Measurements from ENCODE around the gene SMCO1.
"Not testable (repeated sequence)": the region's sequence is repeated elsewhere in the genome, so short reads cannot be mapped to it uniquely, and the experiment has no call there.

SMCO1 gene

GRCh38 chr3:196496183-196496582 is 19.0 kb downstream of the SMCO1 start:
- Histone ChIP-seq H3K9me3 (ENCODE audit: control insufficient read depth, insufficient read depth, low read length) (no peaks in the 10 kb centered on the region), H3K36me3 (ENCODE audit: insufficient read depth, low read length) (no peaks in the 10 kb centered on the region; the same call in 1 of the 2 replicates), H3K9ac (ENCODE audit: low read depth, low read length) (no peak overlapping the region), H3K4me1 (ENCODE audit: insufficient read depth, low read length) (peaks cover 9% of the 10 kb centered on the region; the same call in 1 of the 2 replicates)

- H3K36me3 ChIP-seq (ENCODE audit: insufficient read depth, low read length): no peaks in the 10 kb centered on the region; the same call in 1 of the 2 replicates
- H3K9ac ChIP-seq (ENCODE audit: low read depth, low read length): no peak overlapping the region
- H3K4me1 ChIP-seq (ENCODE audit: insufficient read depth, low read length): no peaks in the 10 kb centered on the region
- no peaks in the 10 kb centered on the region for H3K9me3 ChIP-seq (ENCODE audit: control insufficient read depth, insufficient read depth, low read length)
Measured at GRCh38 chr3:196493292-196493691, 21.9 kb downstream of the SMCO1 start.

DNA sequence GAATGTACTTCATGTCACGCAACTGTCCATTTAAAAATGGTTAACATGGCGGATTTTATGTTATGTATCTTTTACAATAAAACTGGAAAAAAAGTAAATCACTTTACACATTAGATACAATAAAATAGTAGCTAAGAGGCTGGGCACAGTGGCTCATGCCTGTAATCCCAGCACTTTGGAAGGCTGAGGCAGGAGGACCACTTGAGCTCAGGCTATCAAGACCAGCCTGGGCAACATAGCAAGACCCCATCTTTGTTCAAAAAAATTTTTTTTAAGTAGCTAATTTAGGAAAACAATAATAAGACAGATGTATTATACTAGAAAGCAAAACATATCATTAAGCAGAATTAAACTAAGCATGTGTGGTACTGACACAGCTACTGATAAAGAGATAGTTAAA is 23.1 kb downstream of the SMCO1 start:
- H3K4me1 ChIP-seq (ENCODE audit: insufficient read depth, low read length): no peaks in the 10 kb centered on the region
- H3K9me3 ChIP-seq (ENCODE audit: control insufficient read depth, insufficient read depth, low read length): 0 out of 2 replicates have a peak, but pooled peaks cover 3% of the 10 kb centered on the region
- no peak overlapping the region for H3K9ac ChIP-seq (ENCODE audit: low read depth, low read length)
- H3K36me3 ChIP-seq (ENCODE audit: insufficient read depth, low read length): peaks cover 5% of the 10 kb centered on the region; the same call in 1 of the 2 replicates

DNA sequence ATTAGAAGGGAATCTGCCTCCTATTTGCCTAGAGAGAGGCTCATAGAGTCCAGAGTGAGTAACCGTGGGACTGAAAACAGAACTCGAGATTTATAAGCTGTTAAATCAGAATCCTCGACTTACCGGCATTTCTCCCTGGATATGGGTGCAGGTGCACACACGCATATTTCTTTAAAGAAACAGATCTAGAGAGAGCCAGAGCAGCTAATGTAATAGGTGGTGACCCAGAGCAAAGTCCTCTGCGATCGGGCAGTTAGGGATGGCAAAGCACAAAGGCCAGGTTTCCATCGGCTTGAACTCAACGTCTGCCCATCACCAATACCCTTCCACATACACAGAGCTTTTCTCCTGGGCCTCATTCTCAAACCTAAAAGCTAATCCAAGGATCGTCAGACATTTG is 25.4 kb downstream of the SMCO1 start:
- H3K4me1 ChIP-seq (ENCODE audit: insufficient read depth, low read length): no peaks in the 10 kb centered on the region
- peaks cover 4% of the 10 kb centered on the region; the same call in 1 of the 2 replicates for H3K9me3 ChIP-seq (ENCODE audit: control insufficient read depth, insufficient read depth, low read length)
- no peak overlapping the region for H3K9ac ChIP-seq (ENCODE audit: low read depth, low read length)
- H3K36me3 ChIP-seq (ENCODE audit: insufficient read depth, low read length): peaks cover 14% of the 10 kb centered on the region

- Histone ChIP-seq H3K36me3 (ENCODE audit: insufficient read depth, low read length) (peaks cover 27% of the 10 kb centered on the region), H3K9ac (ENCODE audit: low read depth, low read length) (no peak overlapping the region)
Measured at GRCh38 chr3:196486263-196486662, 28.9 kb downstream of the SMCO1 start.

DNA sequence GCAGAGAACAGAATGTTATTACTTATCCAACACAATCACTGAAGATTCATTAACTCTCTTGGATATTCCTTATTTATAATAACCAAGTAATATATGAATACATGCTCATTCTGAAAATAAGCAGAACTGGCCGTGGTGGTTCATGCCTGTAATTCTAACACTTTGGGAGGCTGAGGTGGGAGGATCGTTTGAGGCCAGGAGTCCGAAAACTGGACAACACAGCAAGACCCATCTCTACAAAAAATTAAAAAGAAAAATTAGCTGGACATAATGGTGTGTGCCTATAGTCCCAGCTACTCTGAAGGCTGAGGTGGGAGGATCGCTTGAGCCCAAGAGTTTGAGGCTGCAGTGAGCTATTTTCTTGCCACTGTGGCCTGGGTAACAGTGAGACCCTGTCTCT is 37.5 kb downstream of the SMCO1 start:
- Histone ChIP-seq H3K9ac (ENCODE audit: low read depth, low read length) (no peak overlapping the region), H3K36me3 (ENCODE audit: insufficient read depth, low read length) (peaks cover 14% of the 10 kb centered on the region), H3K9me3 (ENCODE audit: control insufficient read depth, insufficient read depth, low read length) (no peaks in the 10 kb centered on the region), H3K4me1 (ENCODE audit: insufficient read depth, low read length) (no peaks in the 10 kb centered on the region)

More at GRCh38 chr3:196486263-196486662, 28.9 kb downstream of the SMCO1 start:
- Histone ChIP-seq H3K4me1 (ENCODE audit: insufficient read depth, low read length) (no peaks in the 10 kb centered on the region), H3K9me3 (ENCODE audit: control insufficient read depth, insufficient read depth, low read length) (peaks cover 4% of the 10 kb centered on the region; the same call in 1 of the 2 replicates)

DNA sequence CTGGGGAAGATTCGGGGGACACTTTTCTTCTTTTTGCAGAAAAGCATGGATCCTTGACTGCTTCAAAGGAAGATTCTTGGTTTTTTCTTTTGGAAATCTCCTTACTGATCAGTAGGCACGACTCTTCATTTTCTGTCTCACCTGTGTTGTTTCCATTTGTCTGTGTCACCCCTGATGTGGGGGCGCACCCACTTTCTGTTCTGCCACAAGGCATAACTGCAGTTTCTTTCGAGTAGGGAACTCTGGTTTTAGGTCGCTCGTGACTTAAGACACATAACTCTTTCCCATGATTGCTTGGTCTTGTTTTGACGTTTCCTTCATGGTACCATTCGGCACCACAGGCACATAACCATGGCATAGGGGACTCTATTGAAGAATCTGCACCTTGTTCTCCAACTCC is 42.9 kb downstream of the SMCO1 start:
- H3K4me1 ChIP-seq (ENCODE audit: insufficient read depth, low read length): no peaks in the 10 kb centered on the region
- H3K9me3 ChIP-seq (ENCODE audit: control insufficient read depth, insufficient read depth, low read length): no peaks in the 10 kb centered on the region
- H3K36me3 ChIP-seq (ENCODE audit: insufficient read depth, low read length): peaks cover 21% of the 10 kb centered on the region
- no peak overlapping the region for H3K9ac ChIP-seq (ENCODE audit: low read depth, low read length)

DNA sequence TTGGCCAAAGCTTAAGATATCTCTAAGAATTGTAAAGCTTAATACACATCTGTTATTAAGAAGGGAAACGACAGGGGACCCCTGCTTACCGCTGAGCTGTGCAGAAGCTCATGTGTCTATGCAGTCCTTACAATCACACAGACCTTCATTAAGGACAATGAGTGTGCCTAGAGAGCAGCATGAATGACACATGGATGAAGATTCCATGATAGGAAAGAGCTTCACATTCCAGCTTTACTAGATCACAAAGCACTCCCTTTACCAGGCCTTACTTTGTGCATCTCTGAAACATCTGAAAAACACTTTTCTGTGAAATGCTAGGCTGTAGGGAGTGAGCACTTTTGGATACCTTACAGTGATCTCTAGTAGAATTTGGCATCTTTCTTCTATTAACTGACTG is 43.6 kb downstream of the SMCO1 start:
- no peaks in the 10 kb centered on the region for H3K4me1 ChIP-seq (ENCODE audit: insufficient read depth, low read length)
- H3K9ac ChIP-seq (ENCODE audit: low read depth, low read length): no peak overlapping the region
- no peaks in the 10 kb centered on the region for H3K9me3 ChIP-seq (ENCODE audit: control insufficient read depth, insufficient read depth, low read length)
- peaks cover 21% of the 10 kb centered on the region for H3K36me3 ChIP-seq (ENCODE audit: insufficient read depth, low read length)

DNA sequence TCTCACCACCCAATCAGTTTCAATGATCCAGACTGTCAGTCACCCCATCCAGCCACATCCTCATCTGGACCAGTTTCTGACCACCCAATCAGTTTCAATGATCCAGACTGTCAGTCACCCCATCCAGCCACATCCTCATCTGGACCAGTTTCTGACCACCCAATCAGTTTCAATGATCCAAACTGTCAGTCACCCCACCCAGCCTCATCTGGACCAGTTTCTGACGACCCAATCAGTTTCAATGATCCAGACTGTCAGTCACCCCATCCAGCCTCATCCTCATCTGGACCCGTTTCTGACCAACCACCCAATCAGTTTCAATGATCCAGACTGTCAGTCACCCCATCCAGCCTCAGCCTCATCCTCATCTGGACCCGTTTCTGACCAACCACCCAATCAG is 45.0 kb downstream of the SMCO1 start:
- peaks cover 19% of the 10 kb centered on the region for H3K36me3 ChIP-seq (ENCODE audit: insufficient read depth, low read length)
- not testable (repeated sequence) for H3K9me3 ChIP-seq (ENCODE audit: control insufficient read depth, insufficient read depth, low read length); H3K9ac ChIP-seq (ENCODE audit: low read depth, low read length); H3K4me1 ChIP-seq (ENCODE audit: insufficient read depth, low read length)

- H3K4me1 ChIP-seq (ENCODE audit: insufficient read depth, low read length): no peaks in the 10 kb centered on the region
- no peaks in the 10 kb centered on the region for H3K9me3 ChIP-seq (ENCODE audit: control insufficient read depth, insufficient read depth, low read length)
- H3K36me3 ChIP-seq (ENCODE audit: insufficient read depth, low read length): no peaks in the 10 kb centered on the region
- H3K9ac ChIP-seq (ENCODE audit: low read depth, low read length): no peak overlapping the region
Measured at GRCh38 chr3:196463804-196464203, 51.3 kb downstream of the SMCO1 start.

GRCh38 chr3:196463478-196463756 is 51.7 kb downstream of the SMCO1 start:
- Histone ChIP-seq H3K9me3 (ENCODE audit: control insufficient read depth, insufficient read depth, low read length) (no peaks in the 10 kb centered on the region), H3K4me1 (ENCODE audit: insufficient read depth, low read length) (no peaks in the 10 kb centered on the region), H3K36me3 (ENCODE audit: insufficient read depth, low read length) (no peaks in the 10 kb centered on the region), H3K9ac (ENCODE audit: low read depth, low read length) (no peak overlapping the region)

- H3K4me1 ChIP-seq (ENCODE audit: insufficient read depth, low read length); H3K36me3 ChIP-seq (ENCODE audit: insufficient read depth, low read length); H3K9me3 ChIP-seq (ENCODE audit: control insufficient read depth, insufficient read depth, low read length); H3K9ac ChIP-seq (ENCODE audit: low read depth, low read length): not testable (repeated sequence)
Measured at GRCh38 chr3:196462680-196463477, 52.3 kb downstream of the SMCO1 start.

DNA sequence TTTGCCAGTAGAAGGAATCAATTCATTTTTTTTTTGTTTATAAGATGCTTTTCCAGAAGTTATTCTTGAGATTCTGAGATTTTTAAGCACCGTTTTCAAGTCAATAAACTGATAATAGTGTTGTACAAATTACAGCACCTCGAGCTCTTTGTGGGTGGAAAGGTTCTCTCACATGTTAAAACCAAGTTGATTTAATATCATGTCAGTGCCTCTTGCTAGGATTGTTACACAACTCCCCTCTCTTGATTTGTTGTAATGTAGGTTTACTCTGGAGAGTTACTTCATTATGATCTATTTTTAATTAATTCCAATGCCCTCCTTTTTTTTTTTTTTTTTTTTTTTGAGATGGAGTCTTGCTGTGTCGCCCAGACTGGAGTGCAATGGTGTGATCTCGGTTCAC is 57.1 kb downstream of the SMCO1 start:
- Histone ChIP-seq H3K9ac (ENCODE audit: low read depth, low read length) (no peak overlapping the region), H3K36me3 (ENCODE audit: insufficient read depth, low read length) (no peaks in the 10 kb centered on the region), H3K4me1 (ENCODE audit: insufficient read depth, low read length) (no peaks in the 10 kb centered on the region), H3K9me3 (ENCODE audit: control insufficient read depth, insufficient read depth, low read length) (no peaks in the 10 kb centered on the region)

DNA sequence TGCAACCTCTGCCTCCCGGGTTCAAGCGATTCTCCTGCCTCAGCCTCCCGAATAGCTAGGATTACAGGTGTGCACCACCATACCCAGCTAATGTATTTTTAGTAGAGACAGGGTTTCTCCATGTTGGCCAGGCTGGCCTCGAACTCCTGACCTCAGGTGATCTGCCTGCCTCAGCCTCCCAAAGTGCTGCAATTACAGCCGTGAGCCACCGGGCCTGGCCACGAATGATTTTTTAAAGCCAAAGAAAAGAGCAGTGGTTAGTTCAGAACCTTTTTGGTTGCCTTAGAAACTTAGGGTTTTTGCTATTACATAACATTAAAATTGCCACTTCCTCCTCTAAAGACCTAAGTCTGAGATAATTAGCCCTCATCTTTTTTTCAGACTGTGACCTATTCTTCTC is 57.7 kb downstream of the SMCO1 start:
- not testable (repeated sequence) for H3K4me1 ChIP-seq (ENCODE audit: insufficient read depth, low read length); H3K9me3 ChIP-seq (ENCODE audit: control insufficient read depth, insufficient read depth, low read length); H3K36me3 ChIP-seq (ENCODE audit: insufficient read depth, low read length); H3K9ac ChIP-seq (ENCODE audit: low read depth, low read length)
